DOHH2 (cell line): ENCODE measurements around the gene PHC2.

Experiments
- H3F3A ChIP-seq: fragments of 200-600 bp; sonication (generic), shearing (Covaris generic); 2 replicates; pipeline ENCODE4 v1.6.0; 2016; ENCODE audit warnings: antibody characterized with exemption, mild to moderate bottlenecking; ENCODE audit not compliant: control insufficient read depth, insufficient read depth
- H3K27ac ChIP-seq: fragments of 200-600 bp; sonication (generic); 2 replicates; pipeline ENCODE4 v1.5.1; 2014; ENCODE audit warnings: low read depth, mild to moderate bottlenecking, low read length, moderate library complexity
- H3K27me3 ChIP-seq: fragments of 200-600 bp; sonication (generic); 2 replicates; pipeline ENCODE4 v1.6.1; 2014; ENCODE audit warnings: mild to moderate bottlenecking, low read length, mixed read lengths; ENCODE audit not compliant: control insufficient read depth
- H3K36me3 ChIP-seq: fragments of 200-600 bp; sonication (generic); 2 replicates; pipeline ENCODE4 v1.6.1; 2014; ENCODE audit warnings: mild to moderate bottlenecking, low read length, moderate library complexity, mixed read lengths; ENCODE audit not compliant: control insufficient read depth
- H3K4me1 ChIP-seq: fragments of 200-600 bp; sonication (generic); 2 replicates; pipeline ENCODE4 v1.6.1; 2014; ENCODE audit warnings: mild to moderate bottlenecking, low read length, mixed read lengths; ENCODE audit not compliant: control insufficient read depth
- H3K4me2 ChIP-seq: fragments of 200-600 bp; sonication (generic); 2 replicates; pipeline ENCODE4 v1.6.0; 2014; ENCODE audit warnings: mild to moderate bottlenecking, low read length, moderate library complexity
- H3K4me3 ChIP-seq: fragments of 200-600 bp; sonication (generic); 2 replicates; pipeline ENCODE4 v1.5.1; 2014; ENCODE audit warnings: mild to moderate bottlenecking, low read length, mixed read lengths
- H3K79me2 ChIP-seq: fragments of 200-600 bp; sonication (generic); 2 replicates; pipeline ENCODE4 v1.6.1; 2014; ENCODE audit warnings: mild to moderate bottlenecking, low read length, mixed read lengths; ENCODE audit not compliant: control insufficient read depth
- H3K9me2 ChIP-seq: fragments of 200-600 bp; sonication (generic); replicated peaks from 2 replicates; pipeline ENCODE4 v1.6.1; 2014; ENCODE audit warnings: mild to moderate bottlenecking, low read length, mixed read lengths; ENCODE audit not compliant: control insufficient read depth
- H3K9me3 ChIP-seq: fragments of 200-600 bp; sonication (generic); 2 replicates; pipeline ENCODE4 v1.6.1; 2014; ENCODE audit warnings: antibody characterized with exemption, low read length, mixed read lengths; ENCODE audit not compliant: control insufficient read depth, insufficient read depth
- H4K20me1 ChIP-seq: fragments of 200-600 bp; sonication (generic); 2 replicates; pipeline ENCODE4 v1.6.0; 2014; ENCODE audit warnings: low read depth, mild to moderate bottlenecking, antibody characterized with exemption, low read length, moderate library complexity; ENCODE audit not compliant: control insufficient read depth, insufficient read depth
- EZH2phosphoT487 ChIP-seq: fragments of 200-600 bp; sonication (generic); IDR thresholded peaks from 2 replicates; pipeline ENCODE4 v1.6.1; 2017; ENCODE audit warnings: borderline replicate concordance, mild to moderate bottlenecking, antibody characterized with exemption, low read length, moderate library complexity, mixed read lengths
- TF ChIP-seq, protein P1 (sequence below): fragments of 200-600 bp; sonication (generic); IDR thresholded peaks from one replicate; pipeline ENCODE4 v1.5.1; 2014; ENCODE audit warnings: antibody characterized with exemption, mild to moderate bottlenecking, low read depth, low read length; ENCODE audit not compliant: poor library complexity, severe bottlenecking

Gene PHC2

GRCh38 chr1:33443705-33444180 is 12.8 kb upstream of the PHC2 start:
- H3F3A ChIP-seq = no peaks in the 10 kb centered on the region
- H3K27ac ChIP-seq = no peak overlapping the region
- no peaks in the 10 kb centered on the region for H3K79me2 ChIP-seq
- H3K9me2 ChIP-seq = no peaks in the 10 kb centered on the region
- no peaks in the 10 kb centered on the region for H4K20me1 ChIP-seq
- no peaks in the 10 kb centered on the region for H3K36me3 ChIP-seq
- H3K9me3 ChIP-seq = no peaks in the 10 kb centered on the region
- H3K4me1 ChIP-seq = no peaks in the 10 kb centered on the region
- H3K27me3 ChIP-seq = peaks cover 25% of the 10 kb centered on the region
- TF ChIP-seq EZH2phosphoT487 = no peak
- TF ChIP-seq, protein P1, sequence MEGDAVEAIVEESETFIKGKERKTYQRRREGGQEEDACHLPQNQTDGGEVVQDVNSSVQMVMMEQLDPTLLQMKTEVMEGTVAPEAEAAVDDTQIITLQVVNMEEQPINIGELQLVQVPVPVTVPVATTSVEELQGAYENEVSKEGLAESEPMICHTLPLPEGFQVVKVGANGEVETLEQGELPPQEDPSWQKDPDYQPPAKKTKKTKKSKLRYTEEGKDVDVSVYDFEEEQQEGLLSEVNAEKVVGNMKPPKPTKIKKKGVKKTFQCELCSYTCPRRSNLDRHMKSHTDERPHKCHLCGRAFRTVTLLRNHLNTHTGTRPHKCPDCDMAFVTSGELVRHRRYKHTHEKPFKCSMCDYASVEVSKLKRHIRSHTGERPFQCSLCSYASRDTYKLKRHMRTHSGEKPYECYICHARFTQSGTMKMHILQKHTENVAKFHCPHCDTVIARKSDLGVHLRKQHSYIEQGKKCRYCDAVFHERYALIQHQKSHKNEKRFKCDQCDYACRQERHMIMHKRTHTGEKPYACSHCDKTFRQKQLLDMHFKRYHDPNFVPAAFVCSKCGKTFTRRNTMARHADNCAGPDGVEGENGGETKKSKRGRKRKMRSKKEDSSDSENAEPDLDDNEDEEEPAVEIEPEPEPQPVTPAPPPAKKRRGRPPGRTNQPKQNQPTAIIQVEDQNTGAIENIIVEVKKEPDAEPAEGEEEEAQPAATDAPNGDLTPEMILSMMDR = no peak
- no peak overlapping the region for H3K4me2 ChIP-seq
- no peak overlapping the region for H3K4me3 ChIP-seq

GRCh38 chr1:33443080-33443704 is 12.3 kb upstream of the PHC2 start:
- H4K20me1 ChIP-seq = no peaks in the 10 kb centered on the region
- H3K79me2 ChIP-seq = no peaks in the 10 kb centered on the region
- H3K27me3 ChIP-seq = peaks cover 28% of the 10 kb centered on the region
- H3F3A ChIP-seq = no peaks in the 10 kb centered on the region
- no peak overlapping the region for H3K4me3 ChIP-seq
- no peak overlapping the region for H3K27ac ChIP-seq
- TF ChIP-seq, protein P1 = no peak
- TF ChIP-seq EZH2phosphoT487 = no peak
- H3K9me3 ChIP-seq = no peaks in the 10 kb centered on the region
- no peak overlapping the region for H3K4me2 ChIP-seq
- no peaks in the 10 kb centered on the region for H3K9me2 ChIP-seq
- no peaks in the 10 kb centered on the region for H3K4me1 ChIP-seq
- H3K36me3 ChIP-seq = no peaks in the 10 kb centered on the region

DNA sequence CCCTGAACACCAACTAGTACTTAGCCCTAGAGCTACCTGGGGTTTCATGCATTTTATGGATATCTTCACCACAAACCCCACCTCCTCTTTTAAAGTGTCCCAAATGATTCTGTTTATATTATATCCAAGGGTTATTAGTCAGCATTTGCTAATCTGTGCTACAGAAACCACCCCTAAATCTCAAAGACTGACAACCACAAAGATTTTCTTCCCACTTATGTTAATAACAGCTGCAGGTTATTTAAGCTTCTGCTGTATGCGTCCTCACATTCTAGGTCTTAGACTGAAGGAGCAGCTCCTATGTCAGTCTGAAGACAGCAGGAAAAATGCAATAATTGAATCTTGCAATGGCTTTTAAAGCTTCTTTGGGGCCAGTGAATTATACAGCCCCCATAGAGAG is 11.2 kb upstream of the PHC2 start:
- H3K36me3 ChIP-seq = no peaks in the 10 kb centered on the region
- H3K9me2 ChIP-seq = no peaks in the 10 kb centered on the region
- no peak overlapping the region for H3K27ac ChIP-seq
- peaks cover 24% of the 10 kb centered on the region for H3K27me3 ChIP-seq
- no peak overlapping the region for H3K4me2 ChIP-seq
- no peaks in the 10 kb centered on the region for H3F3A ChIP-seq
- H4K20me1 ChIP-seq = no peaks in the 10 kb centered on the region
- H3K9me3 ChIP-seq = no peaks in the 10 kb centered on the region
- no peak overlapping the region for H3K4me3 ChIP-seq
- no peaks in the 10 kb centered on the region for H3K4me1 ChIP-seq
- no peaks in the 10 kb centered on the region for H3K79me2 ChIP-seq
- TF ChIP-seq, protein P1 = no peak
- TF ChIP-seq EZH2phosphoT487 = no peak
